ENCODE results near the gene RNF34.

Gene RNF34

GRCh38 chr12:121455766-121456420 lies 56.0 kb downstream of the RNF34 start:
- no peak for TF ChIP-seq CTCF (IDR thresholded peaks at IDR 0.05; ENCODE audit: low read depth, low read length)
- DNase-seq (ENCODE audit: extremely low read depth, low read depth): no peak

- TF ChIP-seq CTCF (IDR thresholded peaks at IDR 0.05; ENCODE audit: low read depth, low read length): no peak
Measured at GRCh38 chr12:121456551-121456950, 56.6 kb downstream of the RNF34 start.

DNA sequence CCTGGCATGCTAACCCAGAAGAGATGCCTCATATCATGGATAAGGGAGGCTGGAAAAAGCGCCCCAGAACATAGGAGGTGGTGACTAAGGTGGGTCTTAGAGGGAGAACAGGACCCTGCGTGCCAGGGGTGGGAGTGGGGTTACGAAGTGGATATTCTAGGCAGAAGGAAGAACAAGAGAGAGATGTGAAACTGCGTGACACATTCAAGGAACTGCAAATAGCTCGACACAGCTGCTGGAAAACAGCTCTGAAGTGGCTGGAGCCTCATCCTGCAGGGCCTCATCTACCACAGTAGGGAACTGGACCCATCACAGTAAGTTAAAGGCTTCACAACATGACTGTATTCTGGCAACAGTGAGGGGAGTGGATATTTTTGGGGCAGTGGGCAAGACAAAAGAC lies 61.1 kb downstream of the RNF34 start:
- TF ChIP-seq CTCF (IDR thresholded peaks at IDR 0.05; ENCODE audit: low read depth, low read length): no peak
- DNase-seq (ENCODE audit: extremely low read depth, low read depth): no peak

More at GRCh38 chr12:121456551-121456950, 56.6 kb downstream of the RNF34 start:
- DNase-seq (ENCODE audit: extremely low read depth, low read depth): no peak

DNA sequence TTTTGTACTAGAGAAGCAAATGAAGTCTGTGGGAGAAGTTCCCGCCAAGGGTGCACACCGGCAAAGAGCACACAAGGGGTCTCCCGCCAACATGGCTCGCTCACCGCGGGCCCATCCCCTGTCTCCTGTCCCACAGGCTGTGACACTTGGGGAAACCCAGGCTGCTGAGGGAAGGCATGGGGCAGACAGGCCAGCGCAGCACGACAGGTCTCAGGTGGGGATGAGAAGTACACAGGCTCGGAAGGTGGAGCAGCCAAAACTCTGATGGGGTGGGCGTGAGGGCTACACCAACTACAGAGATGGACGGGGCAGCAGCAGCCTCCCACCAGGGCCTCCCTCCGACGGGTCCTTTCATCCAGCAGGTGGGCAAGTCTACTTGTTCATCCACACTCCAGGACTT lies 64.4 kb downstream of the RNF34 start:
- TF ChIP-seq CTCF (IDR thresholded peaks at IDR 0.05; ENCODE audit: low read depth, low read length): no peak
- no peak for DNase-seq (ENCODE audit: extremely low read depth, low read depth)

- DNase-seq (ENCODE audit: extremely low read depth, low read depth): no peak
- TF ChIP-seq CTCF (IDR thresholded peaks at IDR 0.05; ENCODE audit: low read depth, low read length): no peak
Measured at GRCh38 chr12:121465921-121466793, 66.2 kb downstream of the RNF34 start.

DNA sequence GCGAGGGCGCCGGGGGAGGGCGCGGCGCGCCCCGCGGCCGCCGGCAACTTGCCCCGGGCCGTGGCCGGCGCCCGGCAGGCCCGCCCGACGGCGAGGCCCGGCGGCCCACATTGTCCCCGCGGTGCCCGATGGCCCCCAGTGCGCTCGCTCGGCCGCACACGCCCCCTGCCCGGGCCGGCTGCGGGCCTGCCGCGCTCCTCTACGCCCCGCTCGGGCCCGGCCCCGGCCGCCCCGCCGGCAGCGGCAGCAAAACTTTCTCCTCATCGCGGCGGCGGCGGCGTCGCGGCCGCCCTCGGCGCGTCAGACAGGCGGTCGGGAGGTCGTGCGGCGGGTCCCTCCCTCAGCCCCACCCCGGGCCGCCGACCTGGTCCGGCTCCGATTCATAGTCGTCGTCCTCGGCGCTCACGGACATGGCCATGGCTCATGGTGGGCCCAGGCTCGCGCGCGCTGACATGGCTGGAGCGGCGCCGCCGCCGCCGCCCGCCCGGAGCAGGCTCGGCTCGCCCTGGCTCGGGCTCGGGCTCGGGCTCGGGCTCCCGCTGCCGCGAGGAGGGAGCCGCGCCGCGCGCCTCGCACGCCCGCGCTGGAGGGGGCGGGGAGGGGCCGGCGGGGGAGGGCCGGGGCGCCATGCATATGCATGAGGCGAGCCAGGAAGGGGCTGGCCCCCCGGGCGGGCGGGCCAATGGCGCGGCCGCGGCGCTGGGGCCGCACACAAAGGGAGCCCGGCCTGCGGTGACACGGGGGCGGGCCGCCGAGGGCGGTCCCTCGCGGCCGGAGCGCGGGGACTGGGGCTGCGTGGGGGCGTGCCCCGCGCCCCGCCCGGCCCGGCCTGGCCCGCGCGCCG lies 67.1 kb downstream of the RNF34 start:
- no peak for TF ChIP-seq CTCF (IDR thresholded peaks at IDR 0.05; ENCODE audit: low read depth, low read length)
- DNase-seq (ENCODE audit: extremely low read depth, low read depth): peak; percentile 62
